ENCODE measurements around the gene ATP8B4. TPM values are rescaled to one million over a fixed set of nuclear protein-coding genes. Genes with fewer than 3 reads are reported as not detected.
A peak's percentile ranks its signal among the peaks of the same experiment; 100 is the strongest.

The ATP8B4 gene
- total RNA-seq, 1 experiment from 2014 or later: 14.4 TPM

GRCh38 chr15:50053055-50053856, 65.8 kb downstream of the ATP8B4 start:
- DNase-seq: no peak
- Histone ChIP-seq H3K36me3 (no peaks in the 10 kb centered on the region), H3K27me3 (no peaks in the 10 kb centered on the region), H3K9me3 (replicated peaks) (no peaks in the 10 kb centered on the region), H3K4me3 (no peak overlapping the region), H3K27ac (no peak overlapping the region), H3K4me1 (peaks cover 12% of the 10 kb centered on the region)

GRCh38 chr15:50051811-50052419, 67.1 kb downstream of the ATP8B4 start:
- Histone ChIP-seq H3K36me3 (no peaks in the 10 kb centered on the region), H3K4me3 (no peak overlapping the region), H3K9me3 (replicated peaks) (no peaks in the 10 kb centered on the region), H3K27me3 (no peaks in the 10 kb centered on the region), H3K4me1 (peaks cover 2% of the 10 kb centered on the region; the same call in 1 of the 2 replicates), H3K27ac (no peak overlapping the region)
- peak; percentile 45 to 78 for DNase-seq

DNA sequence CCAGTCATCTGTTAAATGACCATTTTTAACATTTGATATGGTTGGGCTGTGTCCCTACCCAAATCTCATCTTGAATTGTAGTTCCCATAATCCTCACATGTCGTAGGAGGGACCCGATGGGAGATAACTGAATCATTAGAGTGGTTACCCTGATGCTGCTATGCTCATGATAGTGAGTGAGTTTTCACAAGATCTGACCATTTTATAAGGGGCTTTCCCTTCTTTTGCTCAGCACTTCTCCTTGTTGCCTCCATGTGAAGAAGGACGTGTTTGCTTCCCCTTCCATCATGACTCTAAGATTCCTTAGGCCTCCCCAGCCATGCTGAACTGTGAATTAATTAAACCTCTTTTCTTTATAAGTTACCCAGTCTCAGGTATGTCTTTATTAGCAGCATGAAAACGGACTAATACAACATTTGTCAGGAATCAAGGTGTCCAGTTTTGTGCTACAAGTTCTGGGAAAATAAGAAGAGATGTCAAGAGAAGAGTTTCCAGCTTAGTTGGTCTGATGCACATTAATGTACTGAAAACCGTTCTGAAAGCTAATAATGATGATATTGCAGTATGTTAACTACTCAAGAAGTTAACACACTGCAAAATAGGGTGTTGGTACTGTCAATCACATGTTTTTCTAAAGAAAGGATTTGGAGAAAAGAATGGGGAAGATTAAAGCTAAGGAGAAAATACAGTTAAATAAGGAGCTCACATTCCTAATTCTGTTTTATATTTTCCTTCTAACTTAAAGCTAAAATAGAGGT, 67.9 kb downstream of the ATP8B4 start:
- no peaks in the 10 kb centered on the region for H3K27me3 ChIP-seq
- H3K9me3 ChIP-seq (replicated peaks): no peaks in the 10 kb centered on the region
- H3K27ac ChIP-seq: no peak overlapping the region
- no peak overlapping the region for H3K4me3 ChIP-seq
- H3K36me3 ChIP-seq: no peaks in the 10 kb centered on the region
- peaks cover 2% of the 10 kb centered on the region; the same call in 1 of the 2 replicates for H3K4me1 ChIP-seq
- no peak for DNase-seq

DNA sequence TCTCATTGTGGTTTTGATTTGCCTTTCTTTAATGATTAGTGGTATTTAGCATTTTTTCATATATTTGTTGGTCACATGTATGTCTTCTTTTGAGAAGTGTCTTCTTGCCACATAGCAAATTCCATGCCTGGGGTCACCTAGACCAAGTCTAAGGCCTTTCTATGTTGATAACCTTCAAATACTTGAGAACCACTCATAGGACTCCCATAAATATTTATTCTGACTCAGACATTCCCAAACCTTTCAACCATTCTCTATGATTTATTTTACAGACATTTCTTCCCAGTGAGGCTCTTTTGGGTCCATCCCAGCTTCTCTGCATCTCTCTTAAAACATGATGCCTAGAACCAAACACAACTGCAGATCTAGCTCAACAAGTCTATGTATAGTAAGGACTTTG, 69.2 kb downstream of the ATP8B4 start:
- H3K27ac ChIP-seq: no peak overlapping the region
- no peak overlapping the region for H3K4me3 ChIP-seq
- H3K36me3 ChIP-seq: no peaks in the 10 kb centered on the region
- DNase-seq: no peak
- no peaks in the 10 kb centered on the region for H3K9me3 ChIP-seq (replicated peaks)
- H3K4me1 ChIP-seq: no peaks in the 10 kb centered on the region; the same call in 1 of the 2 replicates
- H3K27me3 ChIP-seq: no peaks in the 10 kb centered on the region

DNA sequence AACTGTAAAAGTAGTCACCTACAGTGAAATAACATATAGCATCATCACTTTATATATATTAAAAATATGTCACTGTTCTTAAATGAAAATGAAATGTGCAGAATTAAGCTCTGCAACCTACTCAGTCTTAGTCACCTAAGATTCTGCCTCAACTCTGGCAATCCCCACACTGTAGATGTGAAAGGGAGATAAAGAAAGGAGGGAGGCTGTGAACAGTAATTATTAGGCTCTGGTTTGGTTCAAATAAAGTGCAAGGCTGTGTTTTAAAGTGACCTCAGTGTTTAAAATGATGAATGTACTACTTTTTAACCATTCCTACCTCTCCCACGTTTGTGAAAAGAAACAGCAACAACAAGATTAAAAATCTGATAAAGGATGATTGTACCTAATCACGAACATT, 72.2 kb downstream of the ATP8B4 start:
- Histone ChIP-seq H3K36me3 (no peaks in the 10 kb centered on the region), H3K4me1 (no peaks in the 10 kb centered on the region; the same call in 1 of the 2 replicates), H3K9me3 (replicated peaks) (peaks cover 8% of the 10 kb centered on the region; the same call in 1 of the 2 replicates), H3K4me3 (no peak overlapping the region), H3K27ac (no peak overlapping the region), H3K27me3 (no peaks in the 10 kb centered on the region)
- no peak for DNase-seq

DNA sequence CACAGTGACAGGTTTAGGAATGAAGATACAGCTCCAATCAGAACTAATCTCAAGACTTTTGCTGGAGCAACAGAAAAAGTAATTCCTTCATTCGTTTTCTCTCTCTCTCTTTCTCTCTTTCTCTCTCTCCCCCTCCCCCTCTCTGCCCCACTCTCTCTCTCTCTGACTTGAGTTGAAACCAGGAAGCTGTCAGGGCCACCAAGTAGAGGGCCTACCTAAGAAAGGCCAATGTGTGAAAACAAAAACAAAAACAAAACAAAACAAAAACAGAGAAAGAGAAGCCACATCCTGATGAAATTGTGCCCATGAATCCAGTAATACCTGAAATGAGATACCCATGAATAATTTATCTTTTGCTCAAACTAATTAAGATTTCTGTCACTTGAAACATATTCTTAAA, 72.9 kb downstream of the ATP8B4 start:
- Histone ChIP-seq H3K9me3 (replicated peaks) (peaks cover 8% of the 10 kb centered on the region; the same call in 1 of the 2 replicates), H3K4me1 (no peaks in the 10 kb centered on the region), H3K36me3 (no peaks in the 10 kb centered on the region), H3K27ac (no peak overlapping the region), H3K4me3 (no peak overlapping the region), H3K27me3 (no peaks in the 10 kb centered on the region)
- DNase-seq: no peak

GRCh38 chr15:50044904-50045303, 74.1 kb downstream of the ATP8B4 start:
- Histone ChIP-seq H3K36me3 (no peaks in the 10 kb centered on the region), H3K27me3 (no peaks in the 10 kb centered on the region), H3K27ac (no peak overlapping the region), H3K4me1 (no peaks in the 10 kb centered on the region), H3K4me3 (no peak overlapping the region), H3K9me3 (replicated peaks) (peaks cover 8% of the 10 kb centered on the region; the same call in 1 of the 2 replicates)
- no peak for DNase-seq

- no peak for DNase-seq
- Histone ChIP-seq H3K36me3 (no peaks in the 10 kb centered on the region), H3K4me3 (no peak overlapping the region), H3K27ac (no peak overlapping the region), H3K27me3 (no peaks in the 10 kb centered on the region), H3K4me1 (no peaks in the 10 kb centered on the region), H3K9me3 (replicated peaks) (peaks cover 8% of the 10 kb centered on the region; the same call in 1 of the 2 replicates)
These were observed 74.6 kb downstream of the ATP8B4 start for GRCh38 chr15:50044406-50044805.

DNA sequence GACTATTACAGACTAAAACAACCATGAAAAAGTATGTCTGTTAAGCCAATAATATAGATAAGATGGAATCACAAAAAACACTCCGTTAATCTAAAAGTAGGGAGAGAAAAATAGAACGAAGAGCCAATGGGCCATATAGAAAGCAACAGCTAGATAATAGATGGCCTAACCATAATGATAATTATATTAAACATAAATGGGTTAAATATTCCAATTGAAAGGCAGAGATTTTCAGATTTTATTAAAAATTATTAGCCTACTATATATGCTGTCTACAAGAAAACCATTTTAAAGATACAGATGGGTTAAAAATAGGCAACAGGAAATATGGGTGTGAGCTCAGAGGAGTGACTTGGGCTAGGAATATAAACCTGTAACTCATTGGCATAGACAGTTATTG, 76.3 kb downstream of the ATP8B4 start:
- H3K4me1 ChIP-seq: no peaks in the 10 kb centered on the region
- no peak overlapping the region for H3K4me3 ChIP-seq
- H3K36me3 ChIP-seq: no peaks in the 10 kb centered on the region
- H3K27me3 ChIP-seq: no peaks in the 10 kb centered on the region
- no peak for DNase-seq
- peaks cover 8% of the 10 kb centered on the region; the same call in 1 of the 2 replicates for H3K9me3 ChIP-seq (replicated peaks)
- no peak overlapping the region for H3K27ac ChIP-seq

DNA sequence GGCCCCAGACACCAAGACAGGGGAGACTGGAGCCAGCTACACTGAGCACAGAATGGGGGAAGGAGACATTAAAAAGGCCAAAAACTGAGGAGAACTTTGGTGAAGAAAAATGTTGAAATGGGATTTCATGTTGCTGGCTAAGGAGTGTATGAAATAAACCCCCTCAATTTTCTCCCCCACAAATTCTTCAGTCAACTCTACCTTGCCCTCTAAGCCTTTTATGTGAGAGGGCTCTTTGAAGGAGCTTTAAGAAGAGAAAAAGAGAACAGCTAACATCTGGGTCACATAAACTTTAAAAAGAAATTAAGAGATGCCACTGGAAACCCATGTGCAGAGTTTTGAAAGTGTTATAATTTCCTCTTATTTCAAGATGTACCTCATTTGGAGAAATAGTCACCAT, 88.6 kb downstream of the ATP8B4 start:
- Histone ChIP-seq H3K9me3 (replicated peaks) (no peaks in the 10 kb centered on the region), H3K27ac (no peak overlapping the region), H3K27me3 (no peaks in the 10 kb centered on the region), H3K4me3 (no peak overlapping the region), H3K36me3 (no peaks in the 10 kb centered on the region), H3K4me1 (no peaks in the 10 kb centered on the region)
- DNase-seq: no peak

DNA sequence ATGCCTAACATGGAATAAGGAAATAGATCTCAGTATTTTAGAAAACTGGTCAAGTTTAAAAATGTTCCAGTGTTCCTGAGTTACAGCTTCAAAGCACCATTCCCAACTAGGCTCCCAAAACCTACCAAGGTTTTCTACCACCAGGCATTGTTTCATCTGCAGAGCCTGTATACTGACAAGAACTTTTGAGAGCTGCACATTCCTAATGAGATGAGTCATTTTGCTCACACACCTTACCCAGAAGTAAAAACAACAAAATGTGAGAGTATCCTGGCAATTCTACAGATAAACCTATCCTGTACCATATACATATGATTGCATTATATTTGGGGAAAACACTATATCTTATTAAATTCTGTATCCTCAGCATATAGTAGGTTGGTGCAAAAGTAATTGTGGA, 90.7 kb downstream of the ATP8B4 start:
- Histone ChIP-seq H3K4me1 (peaks cover 6% of the 10 kb centered on the region; the same call in 1 of the 2 replicates), H3K9me3 (replicated peaks) (no peaks in the 10 kb centered on the region), H3K36me3 (no peaks in the 10 kb centered on the region), H3K27me3 (no peaks in the 10 kb centered on the region), H3K27ac (no peak overlapping the region), H3K4me3 (no peak overlapping the region)
- DNase-seq: no peak

GRCh38 chr15:50024281-50024680, 94.8 kb downstream of the ATP8B4 start:
- no peaks in the 10 kb centered on the region for H3K27me3 ChIP-seq
- peaks cover 6% of the 10 kb centered on the region; the same call in 1 of the 2 replicates for H3K4me1 ChIP-seq
- H3K36me3 ChIP-seq: no peaks in the 10 kb centered on the region
- H3K4me3 ChIP-seq: peak overlapping the region; percentile 42
- H3K9me3 ChIP-seq (replicated peaks): no peaks in the 10 kb centered on the region
- H3K27ac ChIP-seq: peak overlapping the region; percentile 4; the same call in 1 of the 2 replicates
- DNase-seq: peak; percentile 30 to 58

DNA sequence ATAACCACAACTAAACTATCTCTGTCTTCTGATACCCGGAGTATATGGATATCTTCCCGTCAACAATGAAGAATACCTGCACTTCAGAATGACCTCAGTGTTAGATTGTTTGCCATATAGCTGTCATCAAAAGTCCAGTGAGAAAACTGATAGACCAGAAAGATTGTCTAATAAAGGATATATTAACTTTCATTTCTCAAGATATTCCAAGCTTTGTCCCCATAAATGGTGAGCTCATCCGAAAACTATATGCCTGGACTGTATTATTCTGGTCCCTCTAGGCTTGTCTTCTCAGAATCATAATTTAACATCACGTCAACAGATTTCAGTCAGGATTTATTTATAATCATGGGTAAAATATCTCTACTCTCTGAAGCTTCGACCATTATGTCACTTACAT, 100.5 kb downstream of the ATP8B4 start:
- no peaks in the 10 kb centered on the region for H3K27me3 ChIP-seq
- no peak overlapping the region for H3K27ac ChIP-seq
- DNase-seq: no peak
- H3K4me1 ChIP-seq: no peaks in the 10 kb centered on the region
- no peaks in the 10 kb centered on the region for H3K9me3 ChIP-seq (replicated peaks)
- H3K4me3 ChIP-seq: no peak overlapping the region
- no peaks in the 10 kb centered on the region for H3K36me3 ChIP-seq

- Histone ChIP-seq H3K36me3 (no peaks in the 10 kb centered on the region), H3K27me3 (no peaks in the 10 kb centered on the region), H3K4me1 (no peaks in the 10 kb centered on the region), H3K27ac (no peak overlapping the region), H3K4me3 (no peak overlapping the region), H3K9me3 (replicated peaks) (no peaks in the 10 kb centered on the region)
- no peak for DNase-seq
These were observed 101.5 kb downstream of the ATP8B4 start for GRCh38 chr15:50017522-50017921.

- Histone ChIP-seq H3K27me3 (no peaks in the 10 kb centered on the region), H3K9me3 (replicated peaks) (no peaks in the 10 kb centered on the region), H3K4me1 (no peaks in the 10 kb centered on the region), H3K4me3 (no peak overlapping the region), H3K36me3 (no peaks in the 10 kb centered on the region), H3K27ac (no peak overlapping the region)
- no peak for DNase-seq
These were observed 102.1 kb downstream of the ATP8B4 start for GRCh38 chr15:50016951-50017350.
